Stimulated activated CD4-positive, alpha-beta T cell treated with anti-CD3 and anti-CD28 coated beads, Interleukin-12 subunit alpha, Interleukin-12 subunit beta, amount 100 ng/mL, for 24 hours (primary cell): ENCODE data around the gene DHX34.
"Not testable (repeated sequence)": the region's sequence is repeated elsewhere in the genome, so short reads cannot be mapped to it uniquely, and the experiment has no call there.

Experiments used
- DNase-seq, 2 experiments: peaks; one replicate each; pipeline ENCODE4 v3.0.0-alpha.2; 2020; ENCODE audit warnings: low read depth in 2 of 2

The DHX34 gene, protein sequence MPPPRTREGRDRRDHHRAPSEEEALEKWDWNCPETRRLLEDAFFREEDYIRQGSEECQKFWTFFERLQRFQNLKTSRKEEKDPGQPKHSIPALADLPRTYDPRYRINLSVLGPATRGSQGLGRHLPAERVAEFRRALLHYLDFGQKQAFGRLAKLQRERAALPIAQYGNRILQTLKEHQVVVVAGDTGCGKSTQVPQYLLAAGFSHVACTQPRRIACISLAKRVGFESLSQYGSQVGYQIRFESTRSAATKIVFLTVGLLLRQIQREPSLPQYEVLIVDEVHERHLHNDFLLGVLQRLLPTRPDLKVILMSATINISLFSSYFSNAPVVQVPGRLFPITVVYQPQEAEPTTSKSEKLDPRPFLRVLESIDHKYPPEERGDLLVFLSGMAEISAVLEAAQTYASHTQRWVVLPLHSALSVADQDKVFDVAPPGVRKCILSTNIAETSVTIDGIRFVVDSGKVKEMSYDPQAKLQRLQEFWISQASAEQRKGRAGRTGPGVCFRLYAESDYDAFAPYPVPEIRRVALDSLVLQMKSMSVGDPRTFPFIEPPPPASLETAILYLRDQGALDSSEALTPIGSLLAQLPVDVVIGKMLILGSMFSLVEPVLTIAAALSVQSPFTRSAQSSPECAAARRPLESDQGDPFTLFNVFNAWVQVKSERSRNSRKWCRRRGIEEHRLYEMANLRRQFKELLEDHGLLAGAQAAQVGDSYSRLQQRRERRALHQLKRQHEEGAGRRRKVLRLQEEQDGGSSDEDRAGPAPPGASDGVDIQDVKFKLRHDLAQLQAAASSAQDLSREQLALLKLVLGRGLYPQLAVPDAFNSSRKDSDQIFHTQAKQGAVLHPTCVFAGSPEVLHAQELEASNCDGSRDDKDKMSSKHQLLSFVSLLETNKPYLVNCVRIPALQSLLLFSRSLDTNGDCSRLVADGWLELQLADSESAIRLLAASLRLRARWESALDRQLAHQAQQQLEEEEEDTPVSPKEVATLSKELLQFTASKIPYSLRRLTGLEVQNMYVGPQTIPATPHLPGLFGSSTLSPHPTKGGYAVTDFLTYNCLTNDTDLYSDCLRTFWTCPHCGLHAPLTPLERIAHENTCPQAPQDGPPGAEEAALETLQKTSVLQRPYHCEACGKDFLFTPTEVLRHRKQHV

DNA sequence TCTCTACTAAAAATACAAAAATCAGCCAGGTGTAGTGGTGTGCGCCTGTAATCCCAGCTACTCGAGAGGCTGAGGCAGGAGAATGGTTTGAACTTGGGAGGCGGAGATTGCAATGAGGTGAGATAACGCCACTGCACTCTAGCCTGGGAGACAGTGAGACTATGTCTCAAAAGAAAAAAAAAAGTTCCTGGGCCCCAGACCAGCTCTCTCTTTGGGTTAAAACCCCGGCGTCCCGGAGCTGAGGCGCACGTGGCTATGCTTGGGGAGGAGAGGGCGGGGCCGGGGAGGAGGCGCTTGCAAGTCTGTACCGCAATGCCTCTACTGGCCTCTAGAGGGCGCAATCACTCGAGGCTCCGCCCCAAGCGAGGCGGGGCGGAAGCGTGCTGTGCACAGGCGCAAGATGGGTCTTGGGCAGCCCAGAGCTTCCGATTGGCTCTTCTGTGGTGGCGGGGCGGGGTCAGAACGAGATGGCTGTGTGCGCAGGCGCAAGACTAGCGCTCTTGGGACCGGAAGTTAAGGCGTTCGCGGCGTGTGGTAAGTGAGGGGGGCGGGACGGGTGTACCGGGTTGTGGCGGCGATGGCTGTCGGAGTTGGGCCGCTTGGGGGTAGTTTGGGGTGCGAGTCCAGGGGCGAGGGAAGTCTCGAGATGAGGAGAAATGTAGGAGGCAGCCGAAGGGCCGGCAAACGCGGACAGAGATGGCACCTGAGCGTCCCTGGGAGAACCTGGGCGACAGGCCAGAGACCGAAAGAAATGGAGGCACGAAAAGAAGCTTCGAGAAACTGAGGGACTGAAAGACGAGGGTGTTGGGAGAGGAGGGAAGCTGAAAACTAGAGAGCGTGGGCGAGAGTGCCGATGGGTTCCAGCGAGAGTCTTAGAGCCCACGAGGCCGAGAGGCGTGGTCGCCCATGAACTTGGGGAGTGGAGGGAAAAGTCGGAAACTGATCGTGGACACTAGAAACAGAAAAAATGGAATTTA, at the start of gene DHX34:
DHX34 (plus strand) TSS at position 497 of the 977 bp plus-strand sequence. CDS start 3,716 bp downstream, outside the sequence.
- DNase-seq = peak; percentile 98 to 99

DNA sequence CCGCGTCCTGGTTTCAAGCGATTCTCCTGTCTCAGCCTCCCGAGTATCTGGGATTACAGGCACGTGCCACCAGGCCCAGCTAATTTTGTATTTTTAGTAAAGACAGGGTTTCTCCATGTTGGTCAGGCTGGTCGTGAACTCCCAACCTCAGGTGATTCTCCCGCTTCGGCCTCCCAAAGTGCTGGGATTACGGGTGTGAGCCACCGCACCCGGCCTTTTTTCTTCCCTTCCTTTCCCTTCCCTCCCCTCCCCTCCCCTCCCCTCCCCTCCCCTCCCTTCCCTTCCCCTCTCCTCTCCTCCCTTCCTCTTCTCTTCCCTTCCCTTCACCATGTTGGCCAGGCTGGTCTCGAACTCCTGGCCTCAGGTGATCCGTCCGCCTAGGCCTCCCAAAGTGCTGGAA, 48.2 kb upstream of the DHX34 start:
- DNase-seq = not testable (repeated sequence)

DNA sequence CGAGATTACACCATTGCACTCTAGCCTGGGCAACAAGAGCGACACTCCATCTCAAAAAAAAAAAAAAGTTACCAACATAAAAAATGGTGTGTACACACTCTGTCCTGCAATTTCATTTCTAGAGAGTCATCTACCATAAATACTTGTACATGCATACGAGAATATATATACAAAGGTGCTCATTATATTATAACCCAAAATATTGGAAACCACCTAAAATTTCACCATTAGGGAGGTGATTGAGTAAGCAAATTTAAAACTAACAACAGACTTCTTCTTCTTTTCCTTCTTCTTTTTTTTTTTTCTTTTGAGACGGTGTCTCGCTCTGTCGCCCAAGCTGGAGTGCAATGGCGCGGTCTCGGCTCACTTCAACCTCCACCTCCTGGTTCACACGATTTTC, 46.9 kb upstream of the DHX34 start:
- DNase-seq = no peak

DNA sequence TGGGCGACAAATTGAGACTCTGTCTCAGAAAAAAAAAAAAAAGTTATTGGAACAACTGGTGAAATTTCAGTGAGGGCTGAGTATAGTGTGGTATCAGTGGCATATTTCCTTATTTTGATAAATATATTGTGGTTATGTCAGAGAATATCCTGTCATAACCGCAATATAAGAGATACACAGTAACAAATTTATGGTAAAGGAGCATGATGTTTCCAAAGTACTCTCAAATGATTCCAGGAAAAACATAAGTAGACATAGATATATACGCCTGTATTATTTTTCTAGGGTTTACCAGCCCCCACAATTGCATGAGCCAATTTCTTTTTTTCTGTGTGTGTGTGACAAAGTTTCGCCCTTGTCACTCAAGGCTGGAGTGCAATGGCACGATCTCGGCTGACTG, 45.1 kb upstream of the DHX34 start:
- no peak for DNase-seq

DNA sequence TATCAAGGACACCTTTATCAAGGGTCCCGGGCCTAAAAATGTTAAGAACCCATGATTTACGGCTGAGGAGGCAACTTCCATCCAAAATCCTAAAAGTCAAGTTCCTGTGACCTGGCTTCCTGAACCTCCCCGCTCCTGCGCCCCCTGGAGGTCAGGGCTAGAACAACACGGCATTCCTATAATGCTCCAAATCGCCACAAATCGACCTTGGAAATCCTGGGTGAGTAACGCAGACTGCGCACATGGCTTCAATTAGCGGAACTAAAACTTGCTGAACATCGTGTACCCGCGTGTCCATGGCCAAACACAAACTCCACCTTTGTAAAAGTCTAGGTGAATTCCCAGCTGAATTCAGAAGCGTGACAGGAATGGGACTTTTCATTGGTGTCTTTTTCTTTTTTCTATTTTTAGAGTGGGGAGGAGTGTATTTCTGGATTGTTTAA, 43.8 kb upstream of the DHX34 start:
- peak; percentile 9 to 56 for DNase-seq

DNA sequence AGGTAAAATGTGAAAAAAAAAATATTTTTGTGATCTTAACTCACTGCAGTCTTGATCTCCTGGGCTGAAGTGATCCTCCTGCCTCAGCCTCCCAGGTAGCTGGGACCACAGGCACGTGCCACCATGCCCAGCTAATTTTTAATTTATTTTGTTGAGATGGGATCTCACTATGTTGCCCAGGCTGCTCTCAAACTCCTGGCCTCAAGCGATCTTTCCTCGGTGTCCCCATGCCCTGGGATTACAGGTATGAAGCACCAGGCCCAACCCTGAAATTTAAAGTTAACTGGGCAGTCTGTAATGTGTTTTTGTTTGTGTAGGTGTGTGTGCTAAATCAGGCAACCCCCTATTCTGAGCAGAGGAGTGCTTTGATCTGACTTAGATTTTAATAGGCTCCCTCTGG, 42.8 kb upstream of the DHX34 start:
- no peak for DNase-seq

DNA sequence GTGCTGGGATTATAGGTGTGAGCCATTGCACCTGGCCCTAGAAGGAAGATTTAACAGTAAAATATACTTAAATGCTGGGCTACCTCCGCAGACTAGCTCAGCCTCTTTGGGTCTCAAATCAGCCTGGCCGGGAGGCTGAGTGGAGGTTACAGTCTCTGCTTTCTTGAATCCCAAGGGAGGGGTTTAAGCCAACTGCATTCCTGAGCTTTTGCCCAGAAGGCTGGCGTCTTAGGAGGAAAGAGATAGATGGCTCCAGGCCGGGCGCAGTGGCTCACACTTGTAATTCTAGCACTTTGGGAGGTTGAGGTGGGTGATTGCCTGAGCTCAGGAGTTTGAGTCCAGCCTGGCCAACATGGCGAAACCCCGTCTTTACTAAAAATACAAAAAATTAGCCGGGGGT, 40.1 kb upstream of the DHX34 start:
- DNase-seq = no peak

DNA sequence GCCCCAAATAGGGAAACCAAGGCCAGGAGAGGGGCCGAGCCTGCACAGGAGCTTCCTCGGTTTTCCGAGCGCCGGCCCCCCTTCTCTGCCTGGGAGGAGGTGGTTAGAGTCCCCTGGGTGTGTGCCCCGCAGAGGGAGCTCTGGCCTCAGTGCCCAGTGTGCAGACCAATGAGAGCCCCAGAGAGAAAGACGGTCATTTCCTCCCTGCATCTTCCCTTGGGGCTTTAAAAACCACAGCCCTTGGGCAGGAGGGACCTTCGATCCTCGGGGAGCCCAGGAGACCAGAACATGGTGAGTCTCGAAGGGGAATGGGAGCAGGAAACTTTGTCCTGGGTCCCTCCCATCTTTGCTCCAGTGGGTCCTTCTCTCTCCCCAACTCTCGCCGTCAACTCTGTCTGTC, 39.5 kb upstream of the DHX34 start, which contains the start of gene C5AR1:
C5AR1 (plus strand) TSS at position 254 of the 400 bp plus-strand sequence; CDS start at position 289, 35 bp downstream.
- DNase-seq = no peak

DNA sequence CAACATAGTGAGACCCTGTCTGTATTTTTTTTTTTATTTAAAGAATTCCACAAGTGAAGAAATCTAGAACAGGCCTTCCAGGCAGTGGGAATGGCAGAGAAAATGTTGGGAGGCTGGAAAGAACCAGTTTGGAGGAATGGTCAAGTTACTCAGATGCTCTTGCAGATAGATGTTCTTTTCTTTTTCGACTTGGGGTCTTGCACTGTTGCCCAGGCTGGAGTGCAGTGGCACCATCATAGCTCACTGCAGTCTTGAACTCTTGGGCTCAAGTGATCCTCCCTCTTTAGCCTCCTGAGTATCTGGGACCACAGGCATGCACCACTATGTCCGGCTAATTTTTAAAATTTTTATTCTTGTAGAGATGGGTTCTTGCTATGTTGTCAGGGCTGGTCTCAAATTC, 38.8 kb upstream of the DHX34 start:
- no peak for DNase-seq

DNA sequence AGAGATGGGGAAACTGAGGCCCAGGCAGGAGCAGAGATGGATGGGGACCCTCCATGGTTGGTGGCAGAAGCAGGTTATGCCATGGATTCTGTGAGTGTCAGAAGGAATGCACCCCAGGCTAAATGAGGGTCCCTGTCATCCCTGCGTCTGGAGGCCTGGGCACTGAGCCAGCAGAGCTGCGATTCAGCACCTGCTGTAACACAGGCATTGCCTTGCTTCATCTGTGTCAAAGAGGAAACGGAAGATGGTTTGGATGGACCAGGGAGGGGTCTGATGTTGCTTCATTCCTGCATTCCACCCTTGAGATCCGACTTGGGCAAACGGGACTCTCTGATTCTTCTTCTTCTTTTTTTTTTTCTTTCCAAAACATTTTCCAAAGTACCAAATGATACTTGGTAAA, 38.3 kb upstream of the DHX34 start:
- no peak for DNase-seq

DNA sequence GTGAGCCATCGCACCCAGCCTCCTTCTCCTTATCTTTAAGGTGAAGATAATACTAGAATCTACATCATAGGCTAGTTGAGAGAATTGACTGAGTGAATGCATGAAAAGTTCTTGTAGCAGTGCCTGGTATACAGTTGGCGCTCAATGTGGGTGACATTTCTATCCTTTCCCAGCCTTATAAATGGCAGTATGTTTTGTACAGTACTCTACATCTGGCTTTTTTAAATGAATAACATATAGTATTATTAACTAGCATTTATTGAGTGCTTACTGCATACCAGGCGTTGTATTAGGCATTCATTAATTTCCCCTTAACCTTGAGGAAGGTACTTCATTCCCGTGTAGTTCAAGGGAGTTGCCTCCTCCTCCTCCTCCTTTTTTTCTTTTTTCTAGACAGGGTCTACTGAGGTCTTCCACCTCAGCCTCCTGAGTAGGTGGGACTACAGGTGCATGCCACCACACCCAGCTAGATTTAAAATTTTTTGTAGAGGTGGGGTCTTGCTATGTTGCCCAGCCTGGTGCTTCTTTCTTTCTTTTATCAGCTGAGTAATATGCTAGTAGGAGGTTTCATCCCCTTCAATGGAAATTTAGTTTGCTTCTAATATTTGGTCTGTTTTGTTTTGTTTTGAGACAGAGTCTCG, 36.6 kb upstream of the DHX34 start:
- no peak for DNase-seq

DNA sequence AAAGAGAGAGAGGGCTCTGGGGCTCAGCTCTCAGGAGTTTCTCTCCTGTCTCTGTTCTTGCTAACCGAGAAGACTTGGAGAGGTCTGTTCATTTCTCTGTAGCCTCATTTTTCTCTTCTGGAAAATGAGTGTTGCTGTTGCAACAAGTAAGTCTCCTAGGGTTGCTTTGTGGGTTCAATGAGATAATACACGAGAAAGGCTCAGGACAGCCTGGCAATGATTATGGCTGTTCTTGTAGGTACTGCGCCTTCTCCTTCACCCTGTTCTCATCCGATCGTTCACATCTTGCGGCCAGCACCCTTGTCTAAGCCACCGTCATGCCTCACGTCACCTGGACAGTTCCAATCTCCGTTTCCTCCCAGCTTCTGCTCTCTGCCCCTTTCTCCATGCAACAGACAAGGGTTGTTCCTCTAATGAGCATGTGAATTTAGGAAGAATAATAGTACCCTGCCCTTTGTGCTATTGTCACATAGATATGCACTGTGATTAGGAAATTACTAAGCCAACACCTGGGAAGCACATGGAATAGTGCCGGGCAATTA, 35.3 kb upstream of the DHX34 start:
- DNase-seq = no peak

DNA sequence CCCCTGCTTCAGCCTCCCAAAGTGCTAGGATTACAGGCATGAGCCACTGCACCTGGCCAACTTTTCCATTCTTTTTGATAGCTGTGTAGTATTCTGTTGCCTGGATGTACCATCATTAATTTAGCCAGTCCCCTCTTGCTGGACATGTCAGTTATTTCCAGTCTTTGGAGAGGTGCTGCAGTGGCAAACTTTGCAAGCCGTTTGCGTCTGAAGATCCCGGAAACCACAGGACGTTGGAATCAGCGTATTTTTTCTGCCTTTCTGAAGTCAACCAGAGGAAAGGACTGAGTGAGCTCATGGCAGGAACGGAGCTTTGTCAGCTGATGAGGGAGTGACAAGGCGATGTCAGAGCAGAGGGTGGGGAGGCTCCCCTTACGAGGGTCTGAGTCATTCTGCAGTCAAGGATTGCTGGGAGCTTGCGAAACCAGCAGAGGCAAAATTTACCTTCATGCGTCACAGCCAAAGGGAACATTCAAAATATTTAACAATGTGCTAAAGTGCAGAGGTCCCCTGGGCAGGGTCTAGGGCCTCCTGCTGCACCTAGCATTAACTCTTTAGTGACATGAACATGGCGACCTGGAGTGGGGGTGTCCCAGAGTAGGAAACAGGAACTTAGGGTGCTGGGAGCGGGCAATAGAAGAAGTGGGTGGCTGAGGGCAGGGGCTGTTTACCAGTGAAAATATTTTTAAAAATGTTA, 33.8 kb upstream of the DHX34 start:
- DNase-seq = no peak

DNA sequence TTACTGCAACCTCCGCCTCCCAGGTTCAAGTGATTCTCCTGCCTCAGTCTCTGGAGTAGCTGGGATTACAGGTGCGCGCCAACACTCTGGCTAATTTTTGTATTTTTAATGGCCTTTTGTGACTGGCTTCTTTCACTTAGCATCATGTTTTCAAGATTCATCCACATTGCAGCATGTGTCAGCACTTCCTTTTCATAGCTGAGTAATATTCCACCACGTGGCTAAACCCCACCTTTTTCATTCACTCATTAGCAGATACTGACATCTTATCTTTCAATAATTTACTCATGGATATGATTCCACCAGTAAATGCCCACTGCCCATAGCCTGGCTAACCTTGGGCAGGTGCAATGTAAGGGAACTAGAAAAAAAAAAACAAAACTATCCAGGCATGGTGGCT, 32.6 kb upstream of the DHX34 start:
- no peak for DNase-seq

DNA sequence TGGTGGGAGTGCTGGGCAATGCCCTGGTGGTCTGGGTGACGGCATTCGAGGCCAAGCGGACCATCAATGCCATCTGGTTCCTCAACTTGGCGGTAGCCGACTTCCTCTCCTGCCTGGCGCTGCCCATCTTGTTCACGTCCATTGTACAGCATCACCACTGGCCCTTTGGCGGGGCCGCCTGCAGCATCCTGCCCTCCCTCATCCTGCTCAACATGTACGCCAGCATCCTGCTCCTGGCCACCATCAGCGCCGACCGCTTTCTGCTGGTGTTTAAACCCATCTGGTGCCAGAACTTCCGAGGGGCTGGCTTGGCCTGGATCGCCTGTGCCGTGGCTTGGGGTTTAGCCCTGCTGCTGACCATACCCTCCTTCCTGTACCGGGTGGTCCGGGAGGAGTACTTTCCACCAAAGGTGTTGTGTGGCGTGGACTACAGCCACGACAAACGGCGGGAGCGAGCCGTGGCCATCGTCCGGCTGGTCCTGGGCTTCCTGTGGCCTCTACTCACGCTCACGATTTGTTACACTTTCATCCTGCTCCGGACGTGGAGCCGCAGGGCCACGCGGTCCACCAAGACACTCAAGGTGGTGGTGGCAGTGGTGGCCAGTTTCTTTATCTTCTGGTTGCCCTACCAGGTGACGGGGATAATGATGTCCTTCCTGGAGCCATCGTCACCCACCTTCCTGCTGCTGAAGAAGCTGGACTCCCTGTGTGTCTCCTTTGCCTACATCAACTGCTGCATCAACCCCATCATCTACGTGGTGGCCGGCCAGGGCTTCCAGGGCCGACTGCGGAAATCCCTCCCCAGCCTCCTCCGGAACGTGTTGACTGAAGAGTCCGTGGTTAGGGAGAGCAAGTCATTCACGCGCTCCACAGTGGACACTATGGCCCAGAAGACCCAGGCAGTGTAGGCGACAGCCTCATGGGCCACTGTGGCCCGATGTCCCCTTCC, 28.9 kb upstream of the DHX34 start:
- no peak for DNase-seq

DNA sequence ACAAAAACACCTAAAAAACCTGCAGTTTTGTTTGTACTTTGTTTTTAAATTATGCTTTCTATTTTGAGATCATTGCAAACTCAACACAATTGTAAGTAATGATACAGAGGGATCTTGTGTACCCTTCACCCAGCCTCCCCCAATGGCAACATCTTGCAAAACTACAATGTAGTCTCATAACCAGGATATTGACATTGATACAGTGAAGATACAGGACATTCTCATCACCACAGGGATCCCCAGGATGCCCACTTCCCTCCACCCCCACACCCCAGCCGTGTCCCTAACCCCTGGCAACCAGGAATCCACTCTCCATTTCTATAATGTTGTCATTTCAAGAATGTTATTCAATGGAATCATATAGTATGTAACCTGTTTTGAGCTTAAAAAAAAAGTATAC, 27.5 kb upstream of the DHX34 start:
- no peak for DNase-seq

DNA sequence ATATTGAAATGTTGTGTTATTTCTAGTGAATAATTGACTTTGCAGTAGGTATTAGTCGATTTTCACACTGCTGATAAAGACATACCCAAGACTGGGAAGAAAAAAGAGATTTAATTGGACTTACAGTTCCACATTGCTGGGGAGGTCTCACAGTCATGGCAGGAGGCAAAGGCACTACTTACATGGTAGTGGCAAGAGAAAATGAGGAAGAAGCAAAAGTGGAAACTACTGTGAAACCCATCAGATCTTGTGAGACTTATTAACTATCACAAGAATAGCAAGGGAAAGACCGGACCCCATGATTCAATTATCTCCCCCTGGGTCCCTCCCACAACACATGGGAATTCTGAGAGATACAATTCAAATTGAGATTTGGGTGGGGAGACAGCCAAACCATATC, 27.1 kb upstream of the DHX34 start:
- no peak for DNase-seq

DNA sequence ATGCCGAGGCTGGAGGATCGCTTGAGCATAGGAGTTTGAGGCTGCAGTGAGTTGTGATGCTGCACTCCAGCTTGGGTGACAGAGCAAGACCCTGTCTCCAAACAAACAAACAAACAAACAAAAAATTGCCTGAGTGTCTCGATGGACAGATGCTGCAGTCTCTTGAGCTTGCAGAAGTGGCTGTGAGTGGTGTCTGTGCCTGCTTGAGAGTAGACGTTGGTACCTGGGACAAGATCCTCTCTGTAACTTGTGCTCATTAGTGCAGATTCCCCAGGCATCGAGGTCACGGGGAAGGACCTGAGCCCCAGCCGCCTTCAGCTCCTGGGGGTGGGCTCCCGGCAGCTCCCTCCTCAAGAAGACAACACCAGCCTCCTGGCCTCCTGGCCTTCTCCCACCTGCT, 25.7 kb upstream of the DHX34 start:
- DNase-seq = no peak
